GM19324 (cell line): ENCODE data around the gene RAMACL.
"Not testable (repeated sequence)": the region's sequence is repeated elsewhere in the genome, so short reads cannot be mapped to it uniquely, and the experiment has no call there.

Experiments
- ATAC-seq: cut with Tn5 transposase; IDR thresholded peaks from one replicate; pipeline ENCODE4 v1.9.1; 2021; ENCODE audit warnings: mild to moderate bottlenecking, moderate library complexity; ENCODE audit not compliant: unreplicated experiment, low FRiP score

RAMACL gene

DNA sequence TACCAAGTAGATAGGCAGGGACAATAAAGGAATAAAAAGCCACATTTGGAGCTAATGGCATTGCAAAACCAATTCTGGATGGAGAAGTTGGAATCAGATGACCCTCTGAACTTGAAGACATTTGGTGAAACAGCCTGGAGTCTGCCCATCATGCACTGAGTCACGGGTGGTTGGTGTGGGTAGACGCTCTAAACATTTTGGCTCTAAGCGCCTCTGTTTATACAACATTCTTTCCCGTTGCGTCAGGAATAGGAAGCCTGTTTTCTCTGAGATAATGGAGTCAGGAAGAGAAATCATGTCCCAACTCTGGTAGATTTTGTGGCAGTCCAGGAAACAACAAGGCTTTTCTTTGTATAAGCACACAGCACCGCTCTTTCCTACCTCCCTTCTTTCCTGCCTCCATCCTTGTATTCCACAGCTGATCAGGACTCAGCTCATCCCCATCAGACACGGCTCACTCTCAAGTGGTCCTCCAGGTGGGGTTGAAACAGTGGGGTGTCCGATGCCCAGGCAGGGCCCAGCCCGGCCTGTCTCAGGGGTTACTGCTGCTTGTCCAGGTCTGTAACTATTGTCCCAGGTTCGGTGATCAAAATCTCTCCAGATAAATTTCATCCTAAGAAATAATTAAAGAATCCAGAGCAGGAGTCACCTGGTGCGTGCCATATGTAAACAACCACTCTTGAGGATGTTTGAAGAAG lies 12.1 kb upstream of the RAMACL start:
- ATAC-seq = no peak

DNA sequence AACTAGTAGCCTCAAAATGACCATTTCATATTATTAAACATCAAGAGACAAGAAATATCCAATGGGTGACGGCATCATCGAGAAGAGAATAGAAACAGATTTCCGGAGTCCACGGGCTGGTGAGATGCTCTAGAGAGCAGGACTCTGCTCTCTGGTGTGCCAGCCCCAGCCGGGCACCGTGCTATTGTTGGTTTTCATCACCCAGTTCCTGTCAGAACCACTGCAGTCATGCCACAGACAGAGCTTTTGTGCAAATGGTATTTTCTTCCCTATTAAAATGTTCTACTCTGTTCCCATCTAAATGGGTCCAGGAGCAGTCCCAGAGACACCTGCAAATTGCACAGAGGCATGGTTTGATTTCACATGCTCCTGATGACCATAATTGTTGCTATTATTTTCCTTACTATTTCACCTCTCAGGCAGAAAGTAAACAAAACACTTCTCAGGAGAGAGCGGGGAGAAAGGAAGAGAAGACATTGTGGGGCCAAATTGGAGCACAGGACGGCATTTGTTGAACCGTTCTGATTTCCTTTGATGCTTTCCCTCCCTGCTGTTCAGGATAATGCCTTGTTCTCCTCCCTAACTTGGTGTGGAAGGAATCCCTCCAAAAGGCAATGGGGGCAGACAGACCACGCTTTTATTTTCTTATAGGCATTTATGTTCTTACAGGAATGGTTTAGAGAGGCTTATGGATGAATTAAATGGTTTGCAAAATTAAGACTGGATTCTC lies 11.4 kb upstream of the RAMACL start:
- no peak for ATAC-seq

DNA sequence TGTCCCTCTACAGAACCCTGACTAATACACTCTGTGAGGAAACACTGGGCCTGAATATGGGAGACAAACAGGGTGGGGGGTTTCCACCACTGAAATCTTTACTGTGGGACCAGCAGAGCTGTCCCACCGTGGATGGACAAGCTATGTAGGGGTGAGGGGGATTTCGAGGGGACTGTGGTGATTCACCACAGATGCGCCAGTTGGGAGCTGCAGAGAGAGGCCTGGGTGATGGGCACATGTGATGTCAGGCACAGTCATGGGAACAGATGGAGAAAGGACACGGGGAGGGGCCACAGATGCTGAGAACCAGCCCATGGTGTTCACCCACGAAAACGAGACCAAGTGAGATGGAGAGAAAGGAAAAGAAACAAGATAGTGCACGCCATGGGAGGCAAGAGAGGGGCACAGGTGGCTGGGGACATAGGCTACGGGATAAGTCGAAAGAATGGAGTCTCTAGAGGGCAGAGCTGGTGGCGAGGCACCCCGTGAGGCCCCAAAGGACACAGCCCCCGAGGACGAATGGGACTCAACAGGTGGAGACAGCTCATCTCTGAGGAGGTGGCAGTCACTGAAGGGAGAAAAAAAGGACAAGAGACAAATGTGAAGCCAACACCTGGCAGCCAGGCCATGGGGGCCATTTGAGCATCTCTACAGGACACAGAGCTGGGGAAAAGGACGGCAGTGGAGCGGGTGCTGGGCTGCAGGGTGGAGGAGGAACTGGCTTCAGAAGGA lies 10.5 kb upstream of the RAMACL start:
- no peak for ATAC-seq

GRCh38 chr6:166595949-166596348 lies 9.5 kb upstream of the RAMACL start:
- no peak for ATAC-seq

DNA sequence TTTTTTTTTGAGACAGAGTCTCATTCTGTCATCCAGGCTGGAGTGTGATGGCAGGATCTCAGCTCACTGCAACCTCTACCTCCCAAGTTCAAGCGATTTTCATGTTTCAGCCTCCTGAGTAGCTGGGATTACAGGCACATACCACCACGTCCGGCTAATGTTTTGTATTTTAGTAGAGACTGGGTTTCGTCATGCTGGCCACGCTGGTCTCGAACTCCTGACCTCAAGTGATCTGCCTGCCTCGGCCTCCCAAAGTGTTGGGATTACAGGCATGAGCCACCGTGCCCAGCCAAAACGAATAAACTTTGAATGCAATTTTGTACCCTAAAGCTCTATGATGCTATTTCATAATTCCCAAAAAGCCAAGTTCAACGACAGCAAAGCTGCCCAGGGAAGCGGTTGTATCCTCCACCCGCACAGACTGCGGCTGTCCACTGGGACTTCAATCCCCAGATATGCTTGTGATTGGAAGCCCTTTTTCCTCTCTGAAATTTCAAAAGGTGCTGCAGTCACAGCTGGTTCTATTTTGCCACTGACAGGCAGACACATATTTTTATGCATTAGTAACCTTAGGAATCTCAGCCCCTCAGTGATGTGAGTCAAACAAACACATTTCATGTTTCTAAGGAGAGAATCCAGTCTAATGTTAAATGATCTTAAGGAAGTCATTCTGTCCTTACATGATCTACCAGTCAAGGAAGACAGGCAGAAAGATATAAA lies 8.7 kb upstream of the RAMACL start:
- no peak for ATAC-seq

DNA sequence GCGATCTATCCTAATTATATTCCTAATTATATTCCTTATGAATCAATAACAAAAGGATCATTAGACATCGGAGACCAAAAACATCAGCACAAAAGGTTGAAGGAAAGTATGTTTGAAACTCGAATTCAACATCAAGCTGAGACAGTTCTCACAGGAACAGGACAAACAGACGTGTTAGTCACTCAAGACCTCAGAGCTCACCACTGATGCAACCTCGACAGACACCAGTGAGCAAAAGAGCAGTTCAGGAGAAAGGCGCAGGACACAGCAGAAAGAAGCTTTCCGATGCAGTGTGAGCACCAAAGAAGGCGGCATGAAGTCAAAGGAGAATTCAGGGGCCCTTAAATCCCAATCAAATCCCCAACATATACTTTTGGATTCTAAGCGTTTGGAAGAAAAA lies 6.3 kb upstream of the RAMACL start:
- no peak for ATAC-seq

- no peak for ATAC-seq
These were observed 5.6 kb upstream of the RAMACL start for GRCh38 chr6:166591961-166592520.

GRCh38 chr6:166591026-166591425 lies 4.5 kb upstream of the RAMACL start:
- ATAC-seq = no peak

- no peak for ATAC-seq
These were observed 3.5 kb upstream of the RAMACL start for GRCh38 chr6:166589786-166590574.

- ATAC-seq = no peak
These were observed 2.9 kb upstream of the RAMACL start for GRCh38 chr6:166589337-166589731.

GRCh38 chr6:166588691-166589336 lies 2.3 kb upstream of the RAMACL start:
- ATAC-seq = no peak

DNA sequence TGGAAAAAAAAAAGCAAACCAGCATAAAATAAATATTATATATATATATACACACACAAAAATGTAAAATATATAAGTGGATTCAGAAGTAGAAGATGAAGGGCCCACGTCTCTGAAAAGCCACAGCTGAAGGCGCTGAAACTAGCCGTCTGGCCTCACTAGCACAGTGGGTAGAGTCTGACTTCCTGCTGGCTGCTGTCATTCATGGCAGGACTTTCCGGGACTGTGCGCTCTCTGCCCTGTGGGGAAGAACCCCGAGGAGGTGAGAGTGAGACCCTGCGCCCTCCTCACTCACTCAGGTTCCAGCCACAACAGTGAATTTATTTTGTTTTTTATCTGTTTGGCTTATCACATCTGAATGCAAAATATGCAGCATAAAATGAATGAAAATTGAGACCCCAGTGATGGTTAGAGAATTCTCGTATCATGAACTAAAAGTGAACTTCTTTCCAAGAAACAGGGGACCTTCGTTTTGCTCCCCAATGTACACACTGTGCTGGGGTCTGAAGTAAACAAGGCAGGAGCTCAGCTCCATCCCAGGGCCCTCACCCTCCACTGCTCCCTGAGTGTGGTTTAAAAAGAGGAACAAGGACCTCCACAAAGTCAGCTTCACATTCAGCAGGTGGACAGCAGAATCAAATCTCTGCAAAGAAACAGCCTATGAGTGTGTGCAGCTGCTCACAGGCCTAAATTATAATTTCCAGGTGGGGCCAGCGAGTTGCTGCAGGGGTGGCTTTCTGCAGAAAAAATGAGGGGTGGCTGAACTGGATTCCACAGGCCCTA lies 1.3 kb upstream of the RAMACL start:
- peak; percentile 79 for ATAC-seq

- no peak for ATAC-seq
These were observed 1.5 kb downstream of the RAMACL start for GRCh38 chr6:166584853-166585429.

- no peak for ATAC-seq
These were observed 2.3 kb downstream of the RAMACL start for GRCh38 chr6:166584155-166584554.

GRCh38 chr6:166583230-166583965 lies 3.1 kb downstream of the RAMACL start:
- ATAC-seq = no peak

- ATAC-seq = no peak
These were observed 4.2 kb downstream of the RAMACL start for GRCh38 chr6:166582258-166582657.

- ATAC-seq = not testable (repeated sequence)
These were observed 4.7 kb downstream of the RAMACL start for GRCh38 chr6:166581801-166582200.
